GM18517 (cell line): Measurements from ENCODE around the gene CTSD.

Source experiments
- ATAC-seq: cut with Tn5 transposase; IDR thresholded peaks from one replicate; pipeline ENCODE4 v1.9.1; 2021; ENCODE audit warnings: mild to moderate bottlenecking, moderate library complexity; ENCODE audit not compliant: unreplicated experiment

CTSD gene

GRCh38 chr11:1732418-1733008, 31.2 kb downstream of the CTSD start:
- ATAC-seq = no peak

DNA sequence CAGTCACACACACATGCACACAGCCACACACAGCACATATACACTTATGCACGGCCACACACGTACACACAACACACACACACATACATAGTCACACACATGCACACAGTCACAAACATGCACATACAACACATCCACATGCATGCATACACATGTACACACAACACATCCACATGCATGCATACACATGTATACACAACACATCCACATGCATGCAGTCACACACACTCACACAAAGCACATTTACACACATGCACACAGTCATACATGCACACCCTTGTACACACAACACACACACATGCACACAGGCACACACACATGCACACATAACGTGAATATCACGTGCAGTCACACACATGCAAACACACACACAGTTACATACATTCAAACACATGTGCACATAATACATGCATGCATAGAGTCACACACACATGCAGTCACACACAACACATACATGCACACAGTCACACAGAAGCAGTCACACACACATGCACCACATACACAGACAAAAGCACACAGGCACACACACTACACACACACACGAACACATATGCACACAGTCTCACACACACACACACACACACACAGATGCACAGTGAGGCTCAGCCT, 32.2 kb downstream of the CTSD start:
- no peak for ATAC-seq

DNA sequence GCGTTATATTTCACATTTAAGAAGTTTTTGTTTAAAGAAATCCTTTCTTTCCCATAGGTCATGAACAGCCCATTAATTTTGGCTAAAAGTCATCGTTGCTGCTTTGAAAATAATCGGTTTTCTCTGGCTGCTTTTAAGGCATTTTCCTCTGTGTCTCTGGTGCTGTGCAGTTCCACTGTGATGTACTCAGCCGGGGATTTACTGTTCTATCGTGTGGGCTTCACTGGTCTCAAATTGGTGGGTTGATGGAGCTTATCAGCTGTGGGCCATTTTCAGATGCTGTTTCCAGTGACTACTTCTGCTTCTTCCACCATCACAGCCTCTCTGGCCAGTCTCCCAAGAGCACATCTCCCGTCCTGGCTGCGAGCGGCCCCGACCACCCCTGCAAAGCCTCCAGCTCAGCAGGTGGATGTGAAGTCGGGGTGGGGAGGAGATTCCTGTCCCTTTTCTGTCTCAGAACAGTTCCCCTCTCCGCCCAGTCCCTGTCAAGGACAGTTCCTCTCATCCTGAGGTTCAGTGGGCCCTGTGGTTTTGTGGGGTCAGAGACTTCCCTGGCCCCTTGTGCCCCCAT, 33.6 kb downstream of the CTSD start:
- ATAC-seq = no peak

DNA sequence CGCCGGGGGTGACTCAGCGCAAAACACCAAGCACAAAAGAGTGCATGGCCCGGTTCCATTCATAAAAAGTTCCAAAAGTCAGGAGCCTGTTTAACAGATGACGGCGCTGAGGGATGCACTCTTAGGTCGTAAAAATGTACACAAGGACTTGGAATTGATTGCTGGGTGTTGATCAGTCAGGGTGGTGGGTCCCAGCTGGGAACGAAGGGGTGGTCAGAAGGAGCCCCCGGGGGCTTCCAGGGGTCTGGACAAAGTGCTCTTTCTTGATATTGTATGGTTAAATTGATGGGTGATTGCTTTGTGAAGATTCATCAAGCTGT, 34.1 kb downstream of the CTSD start:
- ATAC-seq = no peak

DNA sequence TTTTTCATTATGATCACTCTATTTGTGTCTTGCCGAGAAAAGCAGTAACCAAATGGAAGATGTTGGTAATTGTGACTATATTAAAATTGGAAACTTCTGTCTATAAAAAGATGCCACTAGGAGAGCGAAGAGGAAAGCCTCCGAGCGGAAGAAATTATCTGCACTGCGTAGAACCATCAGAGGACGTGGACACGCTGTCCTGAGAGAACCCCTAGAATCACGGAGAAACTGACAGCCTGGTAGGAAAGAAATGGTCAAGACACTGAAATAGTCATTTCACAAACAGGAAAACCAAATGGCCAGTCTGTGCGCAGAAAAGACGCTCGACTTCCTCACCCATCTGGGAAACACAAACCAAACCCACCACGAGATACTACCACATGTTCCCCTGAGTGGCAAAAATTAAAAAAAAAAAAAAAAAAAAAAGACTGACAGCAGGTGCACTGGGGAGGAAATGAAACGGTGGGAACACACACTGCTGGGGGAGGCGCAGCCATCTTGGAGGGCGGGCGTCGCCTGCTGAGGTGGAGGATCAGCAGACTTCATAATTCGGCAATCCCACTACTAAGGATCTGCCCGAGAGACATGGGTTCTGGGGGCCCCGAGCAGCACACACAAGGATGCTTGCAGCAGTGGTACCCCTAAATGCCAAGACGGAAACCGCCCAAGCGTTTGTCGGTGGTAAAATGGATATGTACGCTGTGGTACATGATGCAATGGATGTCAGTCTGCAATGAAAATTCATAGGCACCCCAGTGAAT, 34.6 kb downstream of the CTSD start:
- ATAC-seq = no peak

DNA sequence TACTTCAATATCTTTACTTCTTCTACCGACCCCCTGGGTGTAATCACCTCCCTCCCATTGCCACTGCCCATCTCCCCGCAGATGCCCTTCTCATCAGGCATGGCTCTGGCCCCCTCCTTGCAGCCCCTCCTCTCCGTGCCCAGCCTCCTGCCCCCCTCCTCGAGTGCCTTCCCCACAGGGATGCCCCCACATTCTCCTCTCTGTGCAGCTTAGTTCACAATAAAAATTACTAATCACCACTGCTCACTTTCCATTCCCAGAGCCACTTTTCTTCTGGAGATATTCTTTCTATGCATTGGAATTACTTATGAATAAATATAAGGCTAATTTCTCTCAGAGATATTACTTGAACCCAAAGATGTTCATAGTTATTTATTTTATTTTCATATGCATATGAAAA, 35.4 kb downstream of the CTSD start:
- no peak for ATAC-seq

DNA sequence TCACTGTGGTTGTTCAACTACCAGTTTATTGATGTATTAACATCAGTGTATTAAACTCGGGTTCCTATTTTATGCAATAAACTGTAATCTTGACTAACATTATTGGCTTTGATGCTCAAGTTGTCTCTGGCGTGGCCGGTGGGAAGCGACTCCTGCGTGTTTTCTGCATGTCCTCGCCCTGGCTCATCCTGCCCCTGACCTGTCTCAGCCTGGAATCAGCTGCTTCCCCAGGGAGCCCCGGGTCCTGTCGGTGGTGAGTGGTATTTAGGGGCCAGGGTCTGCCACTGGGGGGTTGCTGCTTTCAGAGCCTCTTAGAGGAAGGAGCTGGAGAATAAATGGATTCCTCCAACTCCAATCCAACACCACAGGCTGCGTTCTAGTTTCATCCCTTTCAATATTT, 35.9 kb downstream of the CTSD start:
- no peak for ATAC-seq

GRCh38 chr11:1727096-1727690, 36.5 kb downstream of the CTSD start:
- ATAC-seq = no peak

- ATAC-seq = no peak
These were observed 43.9 kb downstream of the CTSD start for GRCh38 chr11:1719781-1720180.

GRCh38 chr11:1718326-1718725, 45.4 kb downstream of the CTSD start:
- no peak for ATAC-seq

GRCh38 chr11:1717745-1718144, 46.0 kb downstream of the CTSD start:
- ATAC-seq = no peak

GRCh38 chr11:1714908-1715885, 48.5 kb downstream of the CTSD start:
- no peak for ATAC-seq

- no peak for ATAC-seq
These were observed 55.0 kb downstream of the CTSD start for GRCh38 chr11:1708716-1709115.

DNA sequence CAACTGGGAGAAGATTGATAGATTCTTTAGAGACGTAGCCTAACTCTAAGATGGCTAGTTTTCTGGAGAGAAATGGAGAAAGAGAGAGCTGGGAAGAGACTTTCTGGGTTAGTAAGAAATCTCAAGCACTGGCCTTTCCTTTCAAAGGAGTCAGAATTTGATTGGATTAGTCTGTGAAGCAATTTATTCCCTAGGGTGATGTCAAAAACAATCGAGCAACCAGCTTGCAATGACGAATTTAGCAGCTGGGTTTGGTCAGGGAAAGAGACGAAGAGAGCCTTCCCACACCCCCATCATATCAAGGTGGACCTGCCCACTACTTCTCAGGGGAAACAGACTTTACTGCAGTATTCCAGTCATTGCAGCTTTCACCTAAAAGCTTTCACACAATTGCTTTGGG, 56.0 kb downstream of the CTSD start:
- ATAC-seq = no peak

DNA sequence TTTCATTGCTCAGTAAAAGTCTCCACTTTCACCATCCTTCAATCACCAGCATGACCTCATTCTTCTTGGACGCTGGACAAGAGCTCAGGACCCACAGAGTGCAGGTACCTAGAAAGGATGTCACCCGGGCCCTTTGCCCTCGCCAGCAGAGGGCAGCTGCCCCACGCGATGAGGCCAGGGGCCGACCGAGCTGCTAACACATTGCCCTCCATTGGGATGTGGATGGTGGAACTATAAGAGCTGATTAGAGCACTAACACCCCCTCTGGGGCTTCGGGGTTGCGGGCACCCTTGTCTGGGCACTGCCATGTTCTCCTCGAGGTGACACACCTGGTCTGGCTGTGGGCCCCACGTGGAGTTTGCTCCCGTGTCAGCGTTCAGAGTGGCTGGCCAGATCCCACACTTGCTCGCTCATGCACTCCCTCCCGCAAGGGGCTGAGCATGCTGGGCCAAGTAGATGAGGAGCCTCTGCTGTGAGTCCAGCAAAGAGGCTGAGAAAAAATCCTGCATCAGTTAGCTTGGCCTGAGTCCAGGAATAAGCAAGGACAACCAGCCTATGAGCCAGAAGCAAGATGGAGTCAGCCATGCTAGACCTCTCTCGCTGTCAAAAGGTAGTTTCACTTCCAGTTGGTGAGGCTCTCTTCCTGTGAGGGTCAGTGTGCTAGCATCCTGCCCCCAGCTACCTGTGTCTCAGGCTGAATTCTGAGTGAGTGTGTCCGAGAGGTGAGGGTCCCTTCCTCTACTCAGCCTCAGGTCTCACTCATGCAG, 56.9 kb downstream of the CTSD start:
- ATAC-seq = no peak

- no peak for ATAC-seq
These were observed 58.3 kb downstream of the CTSD start for GRCh38 chr11:1705126-1706052.

- ATAC-seq = no peak
These were observed 60.6 kb downstream of the CTSD start for GRCh38 chr11:1703146-1703545.
